Activated CD8-positive, alpha-beta memory T cell treated with anti-CD3 and anti-CD28 coated beads for 36 hours (primary cell): Measurements from ENCODE around the gene TRIM62. TPM values are rescaled to one million over a fixed set of nuclear protein-coding genes. Genes with fewer than 3 reads are reported as not detected.
"Not testable (repeated sequence)": the region's sequence is repeated elsewhere in the genome, so short reads cannot be mapped to it uniquely, and the experiment has no call there.

ENCODE experiments used
- CTCF ChIA-PET: fragments of 350-600 bp; sonication (Branson Sonifier 250); formaldehyde crosslinking; loops from one replicate; lab custom pipeline; 2021; ENCODE audit warnings: antibody characterized with exemption; lab: Charles Lee
- POLR2A ChIA-PET: fragments of 350-600 bp; sonication (Branson Sonifier 250); formaldehyde crosslinking; loops from one replicate; lab custom pipeline; 2021; ENCODE audit warnings: antibody characterized with exemption; lab: Charles Lee
- total RNA-seq, 2 experiments: library from RNA; stranded (reverse); gene quantifications; one replicate each; pipeline ENCODE4 v1.2.3, GENCODE V29; 2021

Gene TRIM62
- total RNA-seq, 2 experiments from 2014 or later: 4.5 to 5.3 TPM

GRCh38 chr1:33143176-33143575, 38.7 kb downstream of the TRIM62 start:
- CTCF ChIA-PET: no interaction called here
- POLR2A ChIA-PET: no interaction called here

GRCh38 chr1:33142483-33143064, 39.3 kb downstream of the TRIM62 start:
- ChIA-PET CTCF (no interaction called here), POLR2A (no interaction called here)

- POLR2A ChIA-PET: no interaction called here
- CTCF ChIA-PET: no interaction called here
Measured at GRCh38 chr1:33141781-33142180, 40.1 kb downstream of the TRIM62 start.

GRCh38 chr1:33141216-33141615, 40.6 kb downstream of the TRIM62 start:
- ChIA-PET CTCF (interaction anchor here (1.1 kb wide), 1 partner anchor 14 kb away, joined by 3 read pairs; no protein-coding TSS in a partner anchor), POLR2A (no interaction called here)

- CTCF ChIA-PET: interaction anchor here (1.1 kb wide), 1 partner anchor 13 kb away, joined by 3 read pairs; no protein-coding TSS in a partner anchor
- POLR2A ChIA-PET: no interaction called here
Measured at GRCh38 chr1:33140153-33141149, 41.4 kb downstream of the TRIM62 start.

GRCh38 chr1:33137800-33138199, 44.0 kb downstream of the TRIM62 start:
- POLR2A ChIA-PET: interaction anchor here (0.6 kb wide), 1 partner anchor 38 kb away, joined by 6 read pairs; no protein-coding TSS in a partner anchor
- CTCF ChIA-PET: interaction anchor here (0.6 to 2.2 kb wide), 3 partner anchors 11 to 477 kb away, joined by 3 to 6 read pairs (median 4); no protein-coding TSS in a partner anchor

- CTCF ChIA-PET: interaction anchor here (2.2 kb wide), 1 partner anchor 9 kb away, joined by 6 read pairs; no protein-coding TSS in a partner anchor
- POLR2A ChIA-PET: not testable (repeated sequence)
Measured at GRCh38 chr1:33136041-33136440, 45.8 kb downstream of the TRIM62 start.

GRCh38 chr1:33133478-33134105, 48.3 kb downstream of the TRIM62 start:
- ChIA-PET POLR2A (interaction anchor here (0.6 kb wide), 1 partner anchor 119 kb away, joined by 4 read pairs; no protein-coding TSS in a partner anchor), CTCF (no interaction called here)

- ChIA-PET CTCF (no interaction called here), POLR2A (no interaction called here)
Measured at GRCh38 chr1:33132549-33132948, 49.3 kb downstream of the TRIM62 start.

- POLR2A ChIA-PET: no interaction called here
- CTCF ChIA-PET: no interaction called here
Measured at GRCh38 chr1:33131191-33131590, 50.7 kb downstream of the TRIM62 start.

- ChIA-PET CTCF (no interaction called here), POLR2A (no interaction called here)
Measured at GRCh38 chr1:33130297-33130696, 51.5 kb downstream of the TRIM62 start.

GRCh38 chr1:33128781-33129180, 53.1 kb downstream of the TRIM62 start:
- CTCF ChIA-PET: no interaction called here
- POLR2A ChIA-PET: no interaction called here

GRCh38 chr1:33127001-33127823, 54.6 kb downstream of the TRIM62 start:
- ChIA-PET POLR2A (interaction anchor here (0.6 to 1.3 kb wide), 8 partner anchors 12 to 365 kb away, joined by 3 to 8 read pairs (median 4); partner anchors contain the start of genes AZIN2 and TRIM62), CTCF (interaction anchor here (0.6 to 2.1 kb wide), 15 partner anchors 9 to 865 kb away, joined by 3 to 11 read pairs (median 4); partner anchors contain the start of genes RNF19B and TRIM62)

- CTCF ChIA-PET: interaction anchor here (0.6 to 2.1 kb wide), 14 partner anchors 8 to 864 kb away, joined by 3 to 11 read pairs (median 4); partner anchors contain the start of genes RNF19B and TRIM62
- POLR2A ChIA-PET: interaction anchor here (0.8 to 1.3 kb wide), 5 partner anchors 27 to 131 kb away, joined by 3 to 8 read pairs (median 4); partner anchors contain the start of genes AZIN2 and TRIM62
Measured at GRCh38 chr1:33126411-33127000, 55.3 kb downstream of the TRIM62 start.

GRCh38 chr1:33124647-33125046, 57.2 kb downstream of the TRIM62 start:
- POLR2A ChIA-PET: interaction anchor here (0.5 kb wide), 1 partner anchor 10 kb away, joined by 6 read pairs; no protein-coding TSS in a partner anchor
- CTCF ChIA-PET: not testable (repeated sequence)

- CTCF ChIA-PET: no interaction called here
- POLR2A ChIA-PET: no interaction called here
Measured at GRCh38 chr1:33123266-33123665, 58.6 kb downstream of the TRIM62 start.

- CTCF ChIA-PET: no interaction called here
- POLR2A ChIA-PET: no interaction called here
Measured at GRCh38 chr1:33122483-33123178, 59.2 kb downstream of the TRIM62 start.
